Endometrium (tissue), 2 donors: ENCODE results near the gene NCK2.

ENCODE experiments used
- FAIRE-seq: peaks from 2 replicates; lab custom pipeline; 2012; peaks lifted over from hg19 to GRCh38; lab: Jason Lieb, UNC
- donor health status: control.
- donor health status: control.

The NCK2 gene

GRCh38 chr2:105873721-105874120 is 129.0 kb downstream of the NCK2 start:
- no peak for FAIRE-seq

DNA sequence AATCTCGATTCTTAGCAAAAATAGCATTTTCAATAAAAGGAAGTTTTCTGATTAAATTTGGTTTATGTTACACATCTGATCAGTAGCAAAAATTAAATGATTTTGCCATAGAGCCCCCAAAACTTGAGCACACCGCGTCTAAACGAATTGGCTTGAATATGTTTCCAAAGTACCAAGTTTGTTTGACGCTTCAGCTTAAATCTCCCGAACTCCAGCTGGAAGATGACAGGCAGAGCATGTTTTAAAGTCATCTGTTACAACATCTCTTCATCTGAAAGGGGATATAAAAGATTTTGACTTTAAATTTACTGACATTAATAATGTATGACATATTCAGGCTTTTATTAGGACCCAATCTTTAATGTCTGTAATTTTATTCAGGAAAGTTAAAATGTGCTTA is 129.8 kb downstream of the NCK2 start:
- FAIRE-seq: no peak

GRCh38 chr2:105875241-105875640 is 130.5 kb downstream of the NCK2 start:
- FAIRE-seq: no peak

DNA sequence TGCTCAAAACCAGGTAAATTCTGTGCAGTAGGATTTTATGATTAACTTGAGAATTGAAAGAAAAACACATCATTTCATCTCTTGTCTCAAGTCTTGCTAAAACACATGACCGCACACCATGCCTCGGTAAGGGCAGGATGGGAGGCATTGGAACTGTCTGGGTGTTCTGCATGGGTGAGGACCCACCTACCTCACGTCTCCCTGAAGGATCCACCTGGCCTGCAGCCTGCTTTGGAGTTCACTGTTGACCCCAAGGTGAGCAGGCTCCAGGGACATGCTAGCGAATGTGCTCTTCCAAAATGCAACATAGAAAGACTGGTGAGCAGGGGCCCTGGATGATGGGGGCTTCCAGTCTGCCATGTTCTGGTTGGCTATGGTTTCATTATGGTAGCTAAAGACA is 131.5 kb downstream of the NCK2 start:
- FAIRE-seq: no peak

DNA sequence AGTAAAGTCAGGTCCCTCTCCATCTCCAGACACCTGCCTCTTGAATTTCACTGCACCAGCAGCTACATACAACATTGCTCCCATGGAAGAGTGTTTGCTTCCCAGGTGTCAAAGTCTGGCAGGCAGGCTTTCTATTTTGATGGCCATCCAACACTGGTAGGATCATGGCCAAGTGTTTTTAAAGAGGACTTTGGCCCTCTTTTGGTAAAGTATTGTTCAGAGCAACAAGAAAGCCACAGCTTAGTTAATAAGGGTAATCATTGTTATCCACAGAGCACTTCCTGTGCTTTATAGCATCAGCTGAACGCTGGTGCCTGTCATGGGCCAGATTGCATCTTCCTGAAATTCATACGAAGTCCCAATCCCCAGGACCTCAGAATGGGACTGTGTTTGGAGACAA is 133.2 kb downstream of the NCK2 start:
- FAIRE-seq: no peak

GRCh38 chr2:105879106-105879802 is 134.5 kb downstream of the NCK2 start:
- no peak for FAIRE-seq

- FAIRE-seq: no peak
These were observed 135.1 kb downstream of the NCK2 start for GRCh38 chr2:105879803-105880300.

- no peak for FAIRE-seq
These were observed 135.9 kb downstream of the NCK2 start for GRCh38 chr2:105880637-105881036.

DNA sequence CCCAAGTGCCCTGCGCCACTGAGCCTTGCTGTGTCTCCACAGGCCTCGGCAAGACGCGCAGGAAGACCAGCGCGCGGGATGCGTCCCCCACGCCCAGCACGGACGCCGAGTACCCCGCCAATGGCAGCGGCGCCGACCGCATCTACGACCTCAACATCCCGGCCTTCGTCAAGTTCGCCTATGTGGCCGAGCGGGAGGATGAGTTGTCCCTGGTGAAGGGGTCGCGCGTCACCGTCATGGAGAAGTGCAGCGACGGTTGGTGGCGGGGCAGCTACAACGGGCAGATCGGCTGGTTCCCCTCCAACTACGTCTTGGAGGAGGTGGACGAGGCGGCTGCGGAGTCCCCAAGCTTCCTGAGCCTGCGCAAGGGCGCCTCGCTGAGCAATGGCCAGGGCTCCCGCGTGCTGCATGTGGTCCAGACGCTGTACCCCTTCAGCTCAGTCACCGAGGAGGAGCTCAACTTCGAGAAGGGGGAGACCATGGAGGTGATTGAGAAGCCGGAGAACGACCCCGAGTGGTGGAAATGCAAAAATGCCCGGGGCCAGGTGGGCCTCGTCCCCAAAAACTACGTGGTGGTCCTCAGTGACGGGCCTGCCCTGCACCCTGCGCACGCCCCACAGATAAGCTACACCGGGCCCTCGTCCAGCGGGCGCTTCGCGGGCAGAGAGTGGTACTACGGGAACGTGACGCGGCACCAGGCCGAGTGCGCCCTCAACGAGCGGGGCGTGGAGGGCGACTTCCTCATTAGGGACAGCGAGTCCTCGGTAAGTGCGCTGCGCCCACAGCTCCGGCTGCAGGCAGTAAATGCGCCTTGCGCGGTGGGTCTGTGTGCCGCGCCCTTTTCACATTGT is 136.8 kb downstream of the NCK2 start:
- no peak for FAIRE-seq

DNA sequence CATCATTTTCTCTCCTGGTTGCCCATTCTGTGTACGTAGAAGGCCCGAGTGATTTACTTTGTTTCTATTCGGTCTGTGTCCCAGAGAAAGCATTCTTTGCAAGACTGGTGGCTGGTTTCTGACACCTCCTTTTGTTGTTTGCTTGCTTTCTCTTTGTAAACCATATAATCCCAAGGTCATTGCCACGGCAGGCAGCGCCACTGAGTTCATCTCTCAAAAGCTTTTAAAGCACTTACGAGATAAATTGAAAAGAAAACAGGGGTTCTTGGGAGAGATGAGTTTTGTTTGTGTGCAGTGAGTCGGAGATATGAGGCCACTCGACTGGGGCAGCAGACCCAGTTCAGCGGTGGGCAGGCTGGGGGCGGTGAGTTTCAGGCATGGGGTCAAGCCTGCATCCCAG is 137.6 kb downstream of the NCK2 start:
- FAIRE-seq: no peak

- FAIRE-seq: no peak
These were observed 138.3 kb downstream of the NCK2 start for GRCh38 chr2:105882920-105883435.

DNA sequence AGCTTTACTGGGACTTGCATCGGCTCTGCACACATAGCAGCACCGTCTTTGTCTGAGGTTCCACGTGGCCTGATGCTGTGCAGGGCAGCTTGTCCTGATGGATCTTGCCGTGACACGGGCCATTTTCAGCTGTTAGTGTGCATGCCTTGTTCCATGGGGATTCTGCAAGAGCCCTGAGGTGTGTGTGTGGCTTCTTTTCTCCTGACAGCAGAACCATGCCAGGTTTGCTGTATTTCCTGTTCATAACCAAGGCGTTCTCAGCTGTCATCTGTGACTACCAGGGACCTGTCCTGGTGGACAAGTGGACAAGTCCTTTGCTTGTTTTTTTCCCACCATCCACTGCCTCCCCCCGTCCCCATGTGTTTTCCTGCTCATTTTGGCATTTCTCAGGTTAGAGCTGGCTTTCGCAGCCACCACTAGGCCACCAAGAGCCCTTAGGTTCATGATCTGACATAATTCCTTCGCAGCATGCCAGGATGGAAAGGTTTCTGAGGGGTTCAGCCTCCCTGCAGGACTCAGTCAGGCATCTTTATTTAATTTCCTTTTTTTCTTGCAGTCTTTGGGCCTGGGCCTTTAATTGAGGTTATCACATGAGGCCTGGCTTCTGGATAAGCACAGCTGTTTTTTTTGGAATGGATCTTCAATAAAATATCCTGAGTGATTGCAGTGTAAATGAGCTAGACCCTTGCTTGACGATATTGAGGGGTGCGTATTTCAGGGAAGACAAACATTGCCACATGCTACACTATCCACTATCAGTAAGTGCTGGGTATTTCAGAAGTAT is 139.4 kb downstream of the NCK2 start:
- FAIRE-seq: no peak

- FAIRE-seq: no peak
These were observed 140.7 kb downstream of the NCK2 start for GRCh38 chr2:105885456-105885855.

GRCh38 chr2:105886029-105886454 is 141.3 kb downstream of the NCK2 start:
- no peak for FAIRE-seq

GRCh38 chr2:105886687-105887086 is 142.0 kb downstream of the NCK2 start:
- FAIRE-seq: no peak

GRCh38 chr2:105887256-105887655 is 142.5 kb downstream of the NCK2 start:
- no peak for FAIRE-seq

- no peak for FAIRE-seq
These were observed 143.9 kb downstream of the NCK2 start for GRCh38 chr2:105888625-105889024.

- FAIRE-seq: no peak
These were observed 144.3 kb downstream of the NCK2 start for GRCh38 chr2:105889046-105889445.

- FAIRE-seq: no peak
These were observed 145.4 kb downstream of the NCK2 start for GRCh38 chr2:105890111-105890510.

GRCh38 chr2:105890856-105891255 is 146.1 kb downstream of the NCK2 start:
- no peak for FAIRE-seq

DNA sequence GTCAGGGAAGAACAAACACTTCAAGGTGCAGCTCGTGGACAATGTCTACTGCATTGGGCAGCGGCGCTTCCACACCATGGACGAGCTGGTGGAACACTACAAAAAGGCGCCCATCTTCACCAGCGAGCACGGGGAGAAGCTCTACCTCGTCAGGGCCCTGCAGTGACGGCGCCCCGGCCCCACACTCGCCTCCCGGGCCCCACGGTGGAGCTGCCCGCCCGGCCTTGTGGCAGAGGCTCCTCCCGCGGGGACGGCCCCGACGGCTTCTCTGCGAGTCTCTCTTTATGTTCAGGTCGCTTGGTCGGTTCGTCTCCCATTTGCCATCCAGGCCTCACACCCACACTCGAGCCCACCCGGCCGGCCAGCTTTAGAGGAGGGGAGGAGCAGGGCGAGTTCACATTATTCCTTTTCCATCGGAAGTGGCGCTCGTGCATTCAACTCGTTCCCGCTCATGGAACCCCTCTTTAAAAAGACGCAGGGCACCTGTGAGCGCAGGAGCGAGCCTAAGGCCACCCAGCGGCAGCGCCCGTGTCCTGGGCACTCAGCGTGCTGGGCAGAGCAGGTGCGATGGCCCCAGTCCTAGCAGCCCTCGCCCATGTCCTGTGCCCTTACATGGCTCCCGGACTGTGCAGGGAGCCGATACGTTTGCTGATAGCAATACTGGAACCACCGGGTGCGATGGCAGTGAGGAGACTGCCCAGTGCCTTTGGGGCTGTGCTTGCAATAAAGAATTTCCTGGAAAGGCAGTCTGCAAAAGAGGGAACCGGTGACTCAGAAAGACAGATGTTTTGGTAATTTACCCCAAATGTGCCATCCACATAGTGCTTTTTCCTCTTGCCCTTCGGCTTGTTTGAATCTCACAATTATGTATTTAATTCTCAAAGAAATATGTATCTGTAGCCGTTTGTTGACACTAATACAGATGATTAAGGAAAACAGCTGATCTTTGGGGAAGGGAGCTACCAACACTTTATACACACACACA is 148.6 kb downstream of the NCK2 start:
- no peak for FAIRE-seq
